Panc1 (cell line): Measurements from ENCODE around the gene CERT1. TPM values are rescaled to one million over a fixed set of nuclear protein-coding genes. Genes with fewer than 3 reads are reported as not detected.

ENCODE experiments used
- ATAC-seq: fragments of 200-7000 bp; cut with Tn5 transposase; 2 replicates; pipeline ENCODE4 v1.9.1; 2020; ENCODE audit warnings: mild to moderate bottlenecking, moderate library complexity
- BruUV-seq: library from RNA; stranded (reverse); fragments of 400-500 nt; replicated peaks from 2 replicates; lab custom pipeline; 2021; lab: Mats Ljungman, UMichigan
- CTCF ChIA-PET: fragments of 300-600 bp; sonication (Branson Sonifier 250); formaldehyde crosslinking; loops from one replicate; lab custom pipeline; 2022; ENCODE audit warnings: antibody characterized with exemption; lab: Charles Lee
- POLR2A ChIA-PET: fragments of 300-600 bp; sonication (Branson Sonifier 250); formaldehyde crosslinking; loops from one replicate; lab custom pipeline; 2022; ENCODE audit warnings: antibody characterized with exemption; lab: Charles Lee
- DNase-seq: peaks from one replicate; pipeline ENCODE4 v3.0.0-alpha.2; 2010; ENCODE audit warnings: low read depth, low spot score
- H3K27ac ChIP-seq: 2 replicates; pipeline ENCODE4 v1.5.1; 2011; ENCODE audit warnings: mild to moderate bottlenecking, low read length, inconsistent platforms
- H3K27me3 ChIP-seq: fragments of 200-500 bp; sonication (Bioruptor generic); 2 replicates; pipeline ENCODE4 v1.6.0; 2014; ENCODE audit warnings: low read length, inconsistent platforms; ENCODE audit not compliant: control insufficient read depth, insufficient read depth
- H3K36me3 ChIP-seq: fragments of 200-500 bp; sonication (Bioruptor generic); 2 replicates; pipeline ENCODE4 v1.5.1; 2014; ENCODE audit warnings: inconsistent platforms, mild to moderate bottlenecking, low read length, moderate library complexity; ENCODE audit not compliant: control insufficient read depth, insufficient read depth
- H3K4me1 ChIP-seq: 2 replicates; pipeline ENCODE4 v1.5.1; 2011; ENCODE audit warnings: inconsistent platforms, mild to moderate bottlenecking, low read length, moderate library complexity; ENCODE audit not compliant: control insufficient read depth, insufficient read depth
- H3K4me3 ChIP-seq, 2 experiments: 2 replicates each; pipeline ENCODE4 v1.5.1; 2011 to 2012; ENCODE audit warnings: low read depth in 2 of 2, low read length in 2 of 2, mild to moderate bottlenecking in 2 of 2, inconsistent platforms in 1 of 2, moderate library complexity in 1 of 2
- H3K9me3 ChIP-seq: fragments of 200-500 bp; sonication (Bioruptor generic); 2 replicates; pipeline ENCODE4 v1.5.1; 2014; ENCODE audit warnings: low read depth, mild to moderate bottlenecking, inconsistent platforms, low read length, moderate library complexity; ENCODE audit not compliant: control insufficient read depth, insufficient read depth
- POLR2AphosphoS5 ChIP-seq: IDR thresholded peaks from 2 replicates; pipeline ENCODE4 v1.6.1; 2012; ENCODE audit warnings: mild to moderate bottlenecking, low read depth, low read length, moderate library complexity
- SIN3A ChIP-seq: IDR thresholded peaks from 2 replicates; pipeline ENCODE4 v1.6.1; 2012; ENCODE audit warnings: low read depth, mild to moderate bottlenecking, low read length, moderate library complexity, borderline replicate concordance; ENCODE audit not compliant: insufficient read depth
- TCF7L2 ChIP-seq: IDR thresholded peaks from 2 replicates; pipeline ENCODE4 v1.6.1; 2011; ENCODE audit warnings: mild to moderate bottlenecking, low read depth, low read length, inconsistent platforms
- in situ Hi-C: cut with HindIII; loops from 2 replicates; pipeline ENCODE4 v1.10.0; 2016; ENCODE audit warnings: low sequenced_read_pairs, low pct_unique_long_range_greater_than_20kb
- intact Hi-C: fragments of 100-400 bp; cut with micrococcal nuclease; formaldehyde crosslinking; loops from one replicate; pipeline ENCODE4 v1.10.0; 2022; ENCODE audit not compliant: unreplicated experiment
- total RNA-seq: library from RNA; stranded (reverse); gene quantifications from one replicate; pipeline ENCODE4 v1.2.1, GENCODE V29; 2021; ENCODE audit not compliant: unreplicated experiment
- TF ChIP-seq, protein P1 (sequence below): fragments of 450-650 bp; IDR thresholded peaks from 2 replicates; pipeline ENCODE4 v1.5.1; 2017; ENCODE audit warnings: mild to moderate bottlenecking
- TF ChIP-seq, protein P2 (sequence below), 2 experiments: IDR thresholded peaks; 2 replicates each; pipeline ENCODE4 v1.6.1; 2011 to 2012; ENCODE audit warnings: low read depth in 2 of 2, control low read depth in 1 of 2, low read length in 1 of 2, mild to moderate bottlenecking in 1 of 2, moderate library complexity in 1 of 2; ENCODE audit not compliant: insufficient read depth in 1 of 2

Gene CERT1
- total RNA-seq, 1 experiment from 2014 or later = 26.7 TPM

DNA sequence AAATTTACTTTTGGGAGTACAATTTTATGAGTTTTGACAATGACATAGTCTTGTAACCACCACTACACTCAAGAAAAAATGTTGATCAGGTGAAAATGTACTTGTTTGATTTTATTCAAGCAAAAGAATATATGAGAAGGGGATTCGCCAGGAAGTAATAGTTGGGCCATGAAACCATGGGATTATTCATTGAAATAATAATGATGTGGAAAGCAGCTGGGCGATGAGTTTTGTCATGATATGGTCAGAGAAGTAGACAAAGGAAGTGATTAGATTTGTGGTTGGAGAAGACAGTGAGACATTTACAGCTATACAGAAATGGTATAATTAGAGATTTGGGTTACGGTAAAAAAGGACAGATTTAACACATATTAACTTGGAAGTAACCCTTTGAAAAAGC lies 163.2 kb downstream of the CERT1 start:
- POLR2A ChIA-PET = interaction anchor here (0.6 kb wide), 1 partner anchor 590 kb away, joined by 6 read pairs; no protein-coding TSS in a partner anchor
- TF ChIP-seq, protein P1, sequence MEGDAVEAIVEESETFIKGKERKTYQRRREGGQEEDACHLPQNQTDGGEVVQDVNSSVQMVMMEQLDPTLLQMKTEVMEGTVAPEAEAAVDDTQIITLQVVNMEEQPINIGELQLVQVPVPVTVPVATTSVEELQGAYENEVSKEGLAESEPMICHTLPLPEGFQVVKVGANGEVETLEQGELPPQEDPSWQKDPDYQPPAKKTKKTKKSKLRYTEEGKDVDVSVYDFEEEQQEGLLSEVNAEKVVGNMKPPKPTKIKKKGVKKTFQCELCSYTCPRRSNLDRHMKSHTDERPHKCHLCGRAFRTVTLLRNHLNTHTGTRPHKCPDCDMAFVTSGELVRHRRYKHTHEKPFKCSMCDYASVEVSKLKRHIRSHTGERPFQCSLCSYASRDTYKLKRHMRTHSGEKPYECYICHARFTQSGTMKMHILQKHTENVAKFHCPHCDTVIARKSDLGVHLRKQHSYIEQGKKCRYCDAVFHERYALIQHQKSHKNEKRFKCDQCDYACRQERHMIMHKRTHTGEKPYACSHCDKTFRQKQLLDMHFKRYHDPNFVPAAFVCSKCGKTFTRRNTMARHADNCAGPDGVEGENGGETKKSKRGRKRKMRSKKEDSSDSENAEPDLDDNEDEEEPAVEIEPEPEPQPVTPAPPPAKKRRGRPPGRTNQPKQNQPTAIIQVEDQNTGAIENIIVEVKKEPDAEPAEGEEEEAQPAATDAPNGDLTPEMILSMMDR = no peak
- TF ChIP-seq, protein P2, sequence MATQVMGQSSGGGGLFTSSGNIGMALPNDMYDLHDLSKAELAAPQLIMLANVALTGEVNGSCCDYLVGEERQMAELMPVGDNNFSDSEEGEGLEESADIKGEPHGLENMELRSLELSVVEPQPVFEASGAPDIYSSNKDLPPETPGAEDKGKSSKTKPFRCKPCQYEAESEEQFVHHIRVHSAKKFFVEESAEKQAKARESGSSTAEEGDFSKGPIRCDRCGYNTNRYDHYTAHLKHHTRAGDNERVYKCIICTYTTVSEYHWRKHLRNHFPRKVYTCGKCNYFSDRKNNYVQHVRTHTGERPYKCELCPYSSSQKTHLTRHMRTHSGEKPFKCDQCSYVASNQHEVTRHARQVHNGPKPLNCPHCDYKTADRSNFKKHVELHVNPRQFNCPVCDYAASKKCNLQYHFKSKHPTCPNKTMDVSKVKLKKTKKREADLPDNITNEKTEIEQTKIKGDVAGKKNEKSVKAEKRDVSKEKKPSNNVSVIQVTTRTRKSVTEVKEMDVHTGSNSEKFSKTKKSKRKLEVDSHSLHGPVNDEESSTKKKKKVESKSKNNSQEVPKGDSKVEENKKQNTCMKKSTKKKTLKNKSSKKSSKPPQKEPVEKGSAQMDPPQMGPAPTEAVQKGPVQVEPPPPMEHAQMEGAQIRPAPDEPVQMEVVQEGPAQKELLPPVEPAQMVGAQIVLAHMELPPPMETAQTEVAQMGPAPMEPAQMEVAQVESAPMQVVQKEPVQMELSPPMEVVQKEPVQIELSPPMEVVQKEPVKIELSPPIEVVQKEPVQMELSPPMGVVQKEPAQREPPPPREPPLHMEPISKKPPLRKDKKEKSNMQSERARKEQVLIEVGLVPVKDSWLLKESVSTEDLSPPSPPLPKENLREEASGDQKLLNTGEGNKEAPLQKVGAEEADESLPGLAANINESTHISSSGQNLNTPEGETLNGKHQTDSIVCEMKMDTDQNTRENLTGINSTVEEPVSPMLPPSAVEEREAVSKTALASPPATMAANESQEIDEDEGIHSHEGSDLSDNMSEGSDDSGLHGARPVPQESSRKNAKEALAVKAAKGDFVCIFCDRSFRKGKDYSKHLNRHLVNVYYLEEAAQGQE (IDR thresholded peaks at IDR 0.05; ENCODE audit: insufficient read depth in 1 of 2, low read depth in 2 of 2, low read length in 1 of 2) = no peak
- TF ChIP-seq SIN3A (no peak), POLR2AphosphoS5 (no peak), TCF7L2 (no peak)
- H3K27me3 ChIP-seq = no peaks in the 10 kb centered on the region
- BruUV-seq = no TSS peak
- H3K9me3 ChIP-seq = no peaks in the 10 kb centered on the region
- DNase-seq (no peak), ATAC-seq (no peak)
- CTCF ChIA-PET = no interaction called here
- in situ Hi-C loops = no loop called here
- no peak overlapping the region for H3K4me3 ChIP-seq
- H3K36me3 ChIP-seq = peaks cover 78% of the 10 kb centered on the region
- intact Hi-C loops = no loop called here
- no peaks in the 10 kb centered on the region for H3K4me1 ChIP-seq
- H3K27ac ChIP-seq = no peak overlapping the region

DNA sequence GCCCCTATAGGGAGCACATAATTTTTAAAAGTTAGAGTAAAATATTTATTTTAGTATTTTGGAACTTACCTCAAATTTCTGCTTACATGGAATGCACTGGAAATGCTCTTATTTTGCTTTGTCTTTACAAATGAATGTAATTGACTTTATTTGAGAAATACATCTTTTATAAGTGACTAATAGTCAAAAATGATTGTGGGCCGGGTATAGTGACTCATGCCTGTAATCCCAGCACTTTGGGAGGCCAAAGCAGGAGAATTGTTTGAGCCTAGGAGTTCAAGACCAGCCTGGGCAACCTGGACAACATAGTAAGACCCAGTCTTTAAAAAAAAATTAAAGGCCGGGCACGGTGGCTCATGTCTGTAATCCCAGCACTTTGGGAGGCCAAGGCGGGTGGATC lies 168.6 kb downstream of the CERT1 start:
- Histone ChIP-seq H3K27ac (no peak overlapping the region), H3K9me3 (no peaks in the 10 kb centered on the region), H3K4me3 (no peak overlapping the region), H3K27me3 (no peaks in the 10 kb centered on the region), H3K4me1 (peaks cover 31% of the 10 kb centered on the region), H3K36me3 (peaks cover 43% of the 10 kb centered on the region)
- no peak for ATAC-seq
- TF ChIP-seq, protein P1 = no peak
- TF ChIP-seq, protein P2 (IDR thresholded peaks at IDR 0.05; ENCODE audit: insufficient read depth in 1 of 2, low read depth in 2 of 2, low read length in 1 of 2) = no peak
- TF ChIP-seq POLR2AphosphoS5 (no peak), TCF7L2 (no peak), SIN3A (no peak)
- intact Hi-C loops (no loop called here), in situ Hi-C loops (no loop called here)
- no peak for DNase-seq
- CTCF ChIA-PET = no interaction called here
- POLR2A ChIA-PET = no interaction called here
- BruUV-seq = no TSS peak
